ENCODE results near the gene SPARCL1. TPM values are rescaled to one million over a fixed set of nuclear protein-coding genes. Genes with fewer than 3 reads are reported as not detected.

SPARCL1 gene
- total and polyA plus RNA-seq, 2 of the 13 experiments (the other 11 are each of a cell fraction or from before 2014, with no cell fraction given): 0.04 TPM; not detected in 1

- TF ChIP-seq HMGA1 (CRISPR knock-in tag; conservative IDR thresholded peaks at IDR 0.05): no peak
- TF ChIP-seq ZC3H4 (CRISPR knock-in tag; IDR thresholded peaks at IDR 0.05; ENCODE audit: borderline replicate concordance): no peak
- TF ChIP-seq ZNF136 (CRISPR knock-in tag; IDR thresholded peaks at IDR 0.05; ENCODE audit: low read depth): no peak
- TF ChIP-seq ZNF414 (CRISPR knock-in tag; IDR thresholded peaks at IDR 0.05): no peak
- no peak for TF ChIP-seq ZBTB3 (CRISPR knock-in tag; IDR thresholded peaks at IDR 0.05; ENCODE audit: borderline replicate concordance, low read depth)
- no peak for TF ChIP-seq TBL1XR1 (IDR thresholded peaks at IDR 0.05; ENCODE audit: borderline replicate concordance, low read length, partially characterized antibody)
- TF ChIP-seq ZNF547 (CRISPR knock-in tag; IDR thresholded peaks at IDR 0.05): no peak
- TF ChIP-seq ZMYM2 (CRISPR knock-in tag; IDR thresholded peaks at IDR 0.05): no peak
- no peak for TF ChIP-seq ESRRA (CRISPR knock-in tag; IDR thresholded peaks at IDR 0.05; ENCODE audit: low read depth)
- no peak for TF ChIP-seq E2F5 (CRISPR knock-in tag; conservative IDR thresholded peaks at IDR 0.05)
- no peak for TF ChIP-seq PBX3 (CRISPR knock-in tag; IDR thresholded peaks at IDR 0.05; ENCODE audit: borderline replicate concordance)
These were observed 59.8 kb downstream of the SPARCL1 start (continued) for GRCh38 chr4:87469390-87469789.
